Gastroesophageal sphincter (tissue), 4 donors: ENCODE results near the gene HELZ2. TPM values are rescaled to one million over a fixed set of nuclear protein-coding genes. Genes with fewer than 3 reads are reported as not detected.
A peak's percentile ranks its signal among the peaks of the same experiment; 100 is the strongest.

ENCODE experiments used
- ATAC-seq: fragments of 150-250 bp; one replicate; pipeline ENCODE4 v1.9.1; 2016; ENCODE audit warnings: mild to moderate bottlenecking, moderate library complexity
- H3K27ac ChIP-seq, 4 donors: fragments of 200-600 bp; sonication (generic) in 3 of 4; 1 replicate in 3 of 4; 2 replicates in 1 of 4; pipeline ENCODE4 v1.5.1; 2016 to 2019
- H3K27me3 ChIP-seq: fragments of 200-600 bp; sonication (generic); one replicate; pipeline ENCODE4 v1.5.1; 2019
- H3K36me3 ChIP-seq, 2 donors: fragments of 200-600 bp; sonication (generic); one replicate each; pipeline ENCODE4 v1.5.1; 2019; ENCODE audit warnings: control low read depth in 1 of 2
- H3K4me1 ChIP-seq, 3 donors: fragments of 200-600 bp; sonication (generic); 1 replicate in 2 of 3; 2 replicates in 1 of 3; pipeline ENCODE4 v1.5.1; 2016 to 2019; ENCODE audit warnings: control low read depth in 2 of 3
- H3K4me3 ChIP-seq, 2 donors: fragments of 200-600 bp; sonication (generic); one replicate each; pipeline ENCODE4 v1.5.1; 2019; ENCODE audit warnings: mild to moderate bottlenecking in 1 of 2, moderate library complexity in 1 of 2
- H3K9me3 ChIP-seq, 3 donors: fragments of 200-600 bp; sonication (generic); one replicate each; pipeline ENCODE4 v1.5.1; 2017 to 2019; ENCODE audit warnings: control low read depth in 2 of 3
- EP300 ChIP-seq: sonication (generic); formaldehyde crosslinking; IDR thresholded peaks from one replicate; pipeline ENCODE4 v1.6.1; 2017; ENCODE audit warnings: antibody characterized with exemption, mild to moderate bottlenecking
- POLR2A ChIP-seq, 2 donors: fragments of 450-650 bp; IDR thresholded peaks; one replicate each; pipeline ENCODE4 v1.6.1; 2017; ENCODE audit warnings: antibody characterized with exemption in 2 of 2, mild to moderate bottlenecking in 2 of 2, moderate library complexity in 1 of 2
- POLR2AphosphoS5 ChIP-seq: sonication (generic); formaldehyde crosslinking; IDR thresholded peaks from one replicate; pipeline ENCODE4 v1.6.1; 2017; ENCODE audit warnings: antibody characterized with exemption
- WGBS, 2 donors: methylation state at CpG; one replicate each; pipeline ENCODE4 v1.1.5; 2018; ENCODE audit warnings: low coverage in 1 of 2; 5-methylcytosine and 5-hydroxymethylcytosine counted together
- total RNA-seq, 4 donors: library from RNA; depleted of rRNA; stranded (reverse); fragments of >200 nt; gene quantifications; one replicate each; pipeline ENCODE4 v1.1.0, GENCODE V29; 2016
- TF ChIP-seq, protein P1 (sequence below), 4 experiments: fragments of 200-600 bp in 2 of 4; fragments of 450-650 bp in 2 of 4; sonication (generic) in 1 of 4; IDR thresholded peaks; one replicate each; pipeline ENCODE4 v1.5.1; 2017 to 2019; ENCODE audit warnings: antibody characterized with exemption in 4 of 4, mild to moderate bottlenecking in 2 of 4, moderate library complexity in 2 of 4

HELZ2 gene
- total RNA-seq, 4 donors from 2014 or later = 14.2 to 22.2 (median 20.2) TPM

DNA sequence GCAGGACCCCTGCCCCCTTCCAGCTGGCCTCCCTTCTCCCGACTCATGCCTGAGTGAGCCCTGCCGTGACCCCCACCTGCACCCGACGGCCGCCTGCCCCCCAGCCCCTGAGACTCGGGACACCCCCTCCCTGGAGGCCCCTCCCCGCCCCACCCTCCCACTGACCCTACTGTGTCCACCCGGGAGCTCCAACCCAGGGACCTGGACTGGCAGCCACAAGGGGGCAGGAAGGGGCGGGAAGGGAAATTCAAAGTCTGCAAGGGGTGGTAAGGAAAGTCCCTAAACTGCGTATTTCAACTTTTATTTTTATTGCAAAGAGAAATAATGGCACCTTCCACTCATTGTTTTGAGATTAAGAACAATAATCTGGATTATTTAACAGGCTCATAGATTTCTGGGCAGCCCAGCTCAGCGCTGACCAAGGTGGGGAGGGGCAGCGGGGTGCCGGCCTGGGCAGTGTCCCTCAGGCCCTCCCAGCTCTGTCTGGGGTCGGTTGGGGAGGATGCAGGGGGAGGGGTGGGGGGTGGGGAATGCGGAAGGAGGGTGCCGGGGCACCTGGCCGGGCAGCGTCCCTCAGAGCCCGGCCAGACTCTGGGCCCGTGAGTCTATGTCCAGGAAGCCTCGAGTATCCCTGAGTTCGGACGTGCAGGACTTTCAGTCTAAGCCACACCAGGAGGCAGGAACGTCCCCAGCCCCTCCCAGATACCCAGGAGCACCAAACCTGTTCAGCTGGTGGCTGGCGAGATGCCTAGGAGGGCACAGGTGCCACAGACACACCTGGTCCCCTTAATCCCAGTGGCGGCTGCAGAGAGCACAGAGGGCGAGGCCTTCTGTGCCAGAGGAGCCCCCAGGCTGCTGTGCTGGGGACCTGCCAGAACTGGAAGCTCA lies 35.6 kb downstream of the HELZ2 start:
- Histone ChIP-seq H3K4me3 (peak overlapping the region in 1 of 2 donors; percentile 42), H3K27me3 (peaks cover 51% of the 10 kb centered on the region), H3K9me3 (no peaks in the 10 kb centered on the region), H3K36me3 (no peaks in the 10 kb centered on the region), H3K4me1 (peaks cover 0 to 36% (median 12%) of the 10 kb centered on the region in 3 donors), H3K27ac (peak overlapping the region in 1 of 4 donors; percentile 52)
- ATAC-seq = peak; percentile 6
- TF ChIP-seq POLR2A (IDR thresholded peaks at IDR 0.05) = no peak
- TF ChIP-seq, protein P1, sequence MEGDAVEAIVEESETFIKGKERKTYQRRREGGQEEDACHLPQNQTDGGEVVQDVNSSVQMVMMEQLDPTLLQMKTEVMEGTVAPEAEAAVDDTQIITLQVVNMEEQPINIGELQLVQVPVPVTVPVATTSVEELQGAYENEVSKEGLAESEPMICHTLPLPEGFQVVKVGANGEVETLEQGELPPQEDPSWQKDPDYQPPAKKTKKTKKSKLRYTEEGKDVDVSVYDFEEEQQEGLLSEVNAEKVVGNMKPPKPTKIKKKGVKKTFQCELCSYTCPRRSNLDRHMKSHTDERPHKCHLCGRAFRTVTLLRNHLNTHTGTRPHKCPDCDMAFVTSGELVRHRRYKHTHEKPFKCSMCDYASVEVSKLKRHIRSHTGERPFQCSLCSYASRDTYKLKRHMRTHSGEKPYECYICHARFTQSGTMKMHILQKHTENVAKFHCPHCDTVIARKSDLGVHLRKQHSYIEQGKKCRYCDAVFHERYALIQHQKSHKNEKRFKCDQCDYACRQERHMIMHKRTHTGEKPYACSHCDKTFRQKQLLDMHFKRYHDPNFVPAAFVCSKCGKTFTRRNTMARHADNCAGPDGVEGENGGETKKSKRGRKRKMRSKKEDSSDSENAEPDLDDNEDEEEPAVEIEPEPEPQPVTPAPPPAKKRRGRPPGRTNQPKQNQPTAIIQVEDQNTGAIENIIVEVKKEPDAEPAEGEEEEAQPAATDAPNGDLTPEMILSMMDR (IDR thresholded peaks at IDR 0.05) = peak in 1 of 4 experiments; percentile 32
- 100% methylated on average over 2 of the region's 27 CpGs; no CpG with 5 or more reads in 1 of the 2 donors for WGBS, 2 donors

DNA sequence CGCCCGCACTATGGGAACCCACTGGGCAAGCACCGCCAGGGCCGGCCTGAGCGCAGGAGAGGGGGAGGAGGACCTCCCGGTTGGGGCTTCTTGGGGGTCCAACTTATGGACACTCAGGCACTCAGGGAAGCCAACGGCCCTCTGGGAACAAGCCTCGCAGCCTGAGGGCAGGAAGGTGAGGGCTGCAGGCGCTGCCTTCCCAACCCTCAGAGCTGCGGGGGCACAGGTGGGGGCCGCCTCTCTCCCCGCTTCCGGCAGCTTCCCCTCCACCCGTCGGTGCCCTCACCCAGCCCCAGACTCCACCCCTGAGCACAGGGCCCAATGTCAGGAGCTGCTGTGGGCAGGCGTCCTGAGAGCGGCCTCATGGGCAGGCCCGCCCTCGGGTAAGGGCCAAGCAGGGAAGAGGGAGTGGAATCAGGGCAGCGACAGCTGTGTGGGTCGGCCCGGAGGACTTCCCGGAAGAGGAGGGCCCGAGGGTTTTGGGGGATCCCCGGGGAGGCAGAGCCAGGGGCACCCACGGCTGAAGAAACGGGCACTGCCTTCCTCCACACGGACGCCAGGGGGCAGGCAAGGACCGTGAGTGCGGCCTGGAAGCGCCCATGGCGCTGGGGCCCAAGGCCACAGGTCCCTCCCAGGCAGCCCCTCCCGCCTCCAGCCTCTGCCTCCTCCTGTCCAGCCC lies 36.4 kb downstream of the HELZ2 start:
- peaks cover 59% of the 10 kb centered on the region for H3K27me3 ChIP-seq
- H3K4me1 ChIP-seq = peaks cover 0 to 36% (median 12%) of the 10 kb centered on the region in 3 donors
- H3K4me3 ChIP-seq = peak overlapping the region in 1 of 2 donors; percentile 42
- ATAC-seq = peak; percentile 79
- peak overlapping the region in 3 of 4 donors; percentile 25 to 52 (median 31) for H3K27ac ChIP-seq
- no peaks in the 10 kb centered on the region for H3K9me3 ChIP-seq
- TF ChIP-seq POLR2AphosphoS5 = no peak
- TF ChIP-seq, protein P1 (IDR thresholded peaks at IDR 0.05) = peak in 3 of 4 experiments; percentile 95 to 97 (median 96)
- H3K36me3 ChIP-seq = no peaks in the 10 kb centered on the region
- 0% methylated on average over 1 of the region's 34 CpGs; no CpG with 5 or more reads in 1 of the 2 donors for WGBS, 2 donors

DNA sequence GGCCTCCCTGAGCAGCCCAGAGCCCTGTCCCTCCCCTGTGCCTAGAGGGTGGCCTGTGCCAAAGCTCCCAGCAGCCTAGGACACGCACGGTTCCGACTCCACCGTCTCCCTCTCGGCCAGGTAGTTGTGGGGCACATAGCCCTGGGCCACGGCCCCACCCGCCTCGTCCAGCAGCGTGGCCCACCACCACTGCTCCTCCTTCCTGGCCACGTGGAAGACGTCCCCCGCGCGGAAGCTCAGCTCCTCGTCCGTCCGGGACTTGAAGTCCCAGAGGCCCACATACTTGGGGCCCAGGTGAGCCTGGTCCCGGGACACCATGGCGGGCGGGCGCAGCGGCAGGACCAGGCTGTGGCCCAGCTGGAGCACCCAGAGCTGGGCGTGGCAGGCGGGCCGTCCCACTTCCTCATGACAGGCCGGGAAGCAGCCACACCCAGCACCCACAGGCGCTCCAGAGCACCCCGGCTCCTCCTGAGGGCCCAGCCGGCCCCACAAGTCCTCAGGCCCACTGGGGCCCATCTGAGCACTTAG lies 37.0 kb downstream of the HELZ2 start, which contains the start of gene PTK6:
PTK6 (minus strand) TSS at position 380 of the 528 bp plus-strand sequence; CDS start at position 318, 62 bp downstream.
- H3K27me3 ChIP-seq = peaks cover 62% of the 10 kb centered on the region
- peak within 1 kb of the TSS in 1 of 2 donors; percentile 42 for H3K4me3 ChIP-seq
- H3K27ac ChIP-seq = peak within 1 kb of the TSS in 3 of 4 donors; percentile 25 to 52 (median 31)
- TF ChIP-seq POLR2AphosphoS5 (no peak), POLR2A (IDR thresholded peaks at IDR 0.05) (no peak), EP300 (no peak)
- TF ChIP-seq, protein P1 (IDR thresholded peaks at IDR 0.05) = no peak
- peak; percentile 33 for ATAC-seq
- no peaks in the 10 kb centered on the region for H3K9me3 ChIP-seq
- H3K4me1 ChIP-seq = peaks cover 0 to 36% (median 12%) of the 10 kb centered on the region in 3 donors
- H3K36me3 ChIP-seq = no peaks in the 10 kb centered on the region
- WGBS, 2 donors = no CpG with 5 or more reads among the region's 29 CpGs

DNA sequence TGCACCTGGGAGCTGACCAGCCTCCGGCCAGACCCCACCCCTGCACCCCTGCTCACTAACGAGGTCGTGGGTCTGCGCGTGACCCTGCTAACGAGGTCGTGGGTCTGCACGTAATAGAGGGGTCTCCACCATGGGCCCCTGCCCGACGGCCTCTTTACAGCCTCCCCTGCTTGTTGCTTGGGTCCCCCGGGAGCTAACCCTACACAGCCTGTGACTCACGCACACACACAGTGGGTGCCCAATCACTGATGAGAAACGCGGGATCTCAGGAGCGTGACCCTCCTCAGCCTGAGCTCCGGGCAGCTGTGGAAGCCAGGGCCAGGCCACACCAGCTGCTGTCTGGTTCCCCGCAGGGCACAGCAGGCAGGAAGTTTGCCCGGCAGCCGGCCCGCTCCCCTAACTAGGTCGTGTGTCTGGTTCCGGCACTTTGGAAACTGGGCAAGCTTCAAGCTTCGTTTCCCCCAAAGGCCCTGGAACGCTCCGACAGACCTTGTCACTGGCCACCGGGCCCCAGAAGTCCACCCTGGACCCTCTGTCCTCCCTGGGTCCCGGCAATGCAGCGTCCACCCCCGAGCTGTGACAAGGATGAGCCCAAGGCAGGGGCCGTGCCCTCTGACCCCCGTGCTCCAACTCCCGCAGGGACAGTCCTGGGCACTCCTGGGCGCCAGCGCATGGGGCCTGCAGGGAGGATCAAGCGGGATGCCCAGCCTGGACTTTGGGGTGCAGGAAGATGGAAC lies 37.6 kb downstream of the HELZ2 start:
- Histone ChIP-seq H3K4me1 (peaks cover 0 to 36% (median 12%) of the 10 kb centered on the region in 3 donors), H3K27me3 (peaks cover 62% of the 10 kb centered on the region), H3K27ac (no peak overlapping the region), H3K9me3 (no peaks in the 10 kb centered on the region), H3K36me3 (no peaks in the 10 kb centered on the region), H3K4me3 (no peak overlapping the region)
- TF ChIP-seq EP300 (no peak), POLR2A (IDR thresholded peaks at IDR 0.05) (no peak), POLR2AphosphoS5 (no peak)
- TF ChIP-seq, protein P1 (IDR thresholded peaks at IDR 0.05) = no peak
- WGBS, 2 donors = no CpG with 5 or more reads among the region's 35 CpGs
- no peak for ATAC-seq
